Measurements from ENCODE around the gene EXTL2. TPM values are rescaled to one million over a fixed set of nuclear protein-coding genes. Genes with fewer than 3 reads are reported as not detected.
A peak's percentile ranks its signal among the peaks of the same experiment; 100 is the strongest.

The EXTL2 gene
- total and polyA plus RNA-seq, 2 experiments from 2014 or later = 51.9 to 54.6 TPM

- Histone ChIP-seq H3K27me3 (replicated peaks; ENCODE audit: insufficient read depth) (no peaks in the 10 kb centered on the region), H3K9ac (no peak overlapping the region), H3K4me3 (no peak overlapping the region), H3K4me2 (ENCODE audit: unreplicated experiment) (no peak overlapping the region), H3K27ac (no peak overlapping the region), H3K79me2 (ENCODE audit: insufficient read depth) (peaks cover 32% of the 10 kb centered on the region), H3K36me3 (ENCODE audit: low read depth) (peaks cover 48% of the 10 kb centered on the region), H3K9me3 (ENCODE audit: low read depth) (no peaks in the 10 kb centered on the region), H3K9me2 (ENCODE audit: insufficient read depth) (no peaks in the 10 kb centered on the region), H2AFZ (no peak overlapping the region), H3K4me1 (ENCODE audit: insufficient read depth) (peaks cover 13% of the 10 kb centered on the region), H4K20me1 (ENCODE audit: insufficient read depth) (0 out of 2 replicates have a peak, but pooled peaks cover 2% of the 10 kb centered on the region), H3F3A (ENCODE audit: insufficient read depth) (peaks cover 8% of the 10 kb centered on the region)
- no peak for DNase-seq
- no peak for TF ChIP-seq EZH2 (IDR thresholded peaks at IDR 0.05; ENCODE audit: insufficient read depth, poor library complexity, severe bottlenecking)
- no peak for TF ChIP-seq EZH2phosphoT487 (IDR thresholded peaks at IDR 0.05; ENCODE audit: insufficient read depth, low read depth)
- in situ Hi-C loops (cut with MboI) = loop anchor here (5.0 kb wide), 1 partner anchor 362 kb away; no protein-coding TSS in a partner anchor
- WGBS, 2 experiments (ENCODE audit: low coverage in 1 of 2, low lambda C conversion rate in 2 of 2, missing lambda C conversion rate in 2 of 2) = 98 to 99% methylated on average over 2 of the region's 2 CpGs
These were observed 30.3 kb upstream of the EXTL2 start for GRCh38 chr1:100924991-100925390.

GRCh38 chr1:100924212-100924611 lies 29.6 kb upstream of the EXTL2 start:
- no peaks in the 10 kb centered on the region for H3K27me3 ChIP-seq (replicated peaks; ENCODE audit: insufficient read depth)
- H3K9ac ChIP-seq = no peak overlapping the region
- H3K79me2 ChIP-seq (ENCODE audit: insufficient read depth) = peaks cover 28% of the 10 kb centered on the region
- no peaks in the 10 kb centered on the region for H3K9me2 ChIP-seq (ENCODE audit: insufficient read depth)
- no peak overlapping the region for H3K27ac ChIP-seq
- no peaks in the 10 kb centered on the region for H3K9me3 ChIP-seq (ENCODE audit: low read depth)
- peaks cover 46% of the 10 kb centered on the region for H3K36me3 ChIP-seq (ENCODE audit: low read depth)
- TF ChIP-seq EZH2 (IDR thresholded peaks at IDR 0.05; ENCODE audit: insufficient read depth, poor library complexity, severe bottlenecking) (no peak), EZH2phosphoT487 (IDR thresholded peaks at IDR 0.05; ENCODE audit: insufficient read depth, low read depth) (no peak)
- peaks cover 15% of the 10 kb centered on the region for H3F3A ChIP-seq (ENCODE audit: insufficient read depth)
- no peak overlapping the region for H3K4me3 ChIP-seq
- H2AFZ ChIP-seq = no peak overlapping the region
- no peaks in the 10 kb centered on the region for H4K20me1 ChIP-seq (ENCODE audit: insufficient read depth)
- H3K4me1 ChIP-seq (ENCODE audit: insufficient read depth) = peaks cover 13% of the 10 kb centered on the region
- in situ Hi-C loops (cut with MboI) = loop anchor here (5.0 kb wide), 1 partner anchor 363 kb away; no protein-coding TSS in a partner anchor
- peak; percentile 23 for DNase-seq
- no peak overlapping the region for H3K4me2 ChIP-seq (ENCODE audit: unreplicated experiment)

- Histone ChIP-seq H3K4me3 (no peak overlapping the region), H3K4me1 (ENCODE audit: insufficient read depth) (peaks cover 13% of the 10 kb centered on the region), H3K9ac (no peak overlapping the region), H4K20me1 (ENCODE audit: insufficient read depth) (no peaks in the 10 kb centered on the region), H3K9me3 (ENCODE audit: low read depth) (no peaks in the 10 kb centered on the region), H3K27me3 (replicated peaks; ENCODE audit: insufficient read depth) (no peaks in the 10 kb centered on the region), H3K9me2 (ENCODE audit: insufficient read depth) (no peaks in the 10 kb centered on the region), H3K79me2 (ENCODE audit: insufficient read depth) (peaks cover 24% of the 10 kb centered on the region), H2AFZ (no peak overlapping the region), H3F3A (ENCODE audit: insufficient read depth) (peaks cover 27% of the 10 kb centered on the region), H3K27ac (no peak overlapping the region), H3K36me3 (ENCODE audit: low read depth) (peaks cover 59% of the 10 kb centered on the region), H3K4me2 (ENCODE audit: unreplicated experiment) (no peak overlapping the region)
- 34 to 36% methylated on average over 3 of the region's 3 CpGs for WGBS, 2 experiments (ENCODE audit: low coverage in 1 of 2, low lambda C conversion rate in 2 of 2, missing lambda C conversion rate in 2 of 2)
- in situ Hi-C loops (cut with MboI) = loop anchor here (5.0 kb wide), 1 partner anchor 366 kb away; no protein-coding TSS in a partner anchor
- peak; percentile 65 for DNase-seq
- TF ChIP-seq EZH2 (IDR thresholded peaks at IDR 0.05; ENCODE audit: insufficient read depth, poor library complexity, severe bottlenecking) = no peak
- TF ChIP-seq EZH2phosphoT487 (IDR thresholded peaks at IDR 0.05; ENCODE audit: insufficient read depth, low read depth) = no peak
These were observed 26.6 kb upstream of the EXTL2 start for GRCh38 chr1:100921110-100921706.

GRCh38 chr1:100912019-100912418 lies 17.4 kb upstream of the EXTL2 start:
- H3K9ac ChIP-seq = no peak overlapping the region
- no peaks in the 10 kb centered on the region for H3K9me2 ChIP-seq (ENCODE audit: insufficient read depth)
- H3K9me3 ChIP-seq (ENCODE audit: low read depth) = no peaks in the 10 kb centered on the region
- H3K4me1 ChIP-seq (ENCODE audit: insufficient read depth) = no peaks in the 10 kb centered on the region
- peaks cover 13% of the 10 kb centered on the region for H3F3A ChIP-seq (ENCODE audit: insufficient read depth)
- H3K27ac ChIP-seq = no peak overlapping the region
- H3K4me3 ChIP-seq = no peak overlapping the region
- in situ Hi-C loops (cut with MboI) = no loop called here
- no peaks in the 10 kb centered on the region for H4K20me1 ChIP-seq (ENCODE audit: insufficient read depth)
- no peak overlapping the region for H3K4me2 ChIP-seq (ENCODE audit: unreplicated experiment)
- H3K79me2 ChIP-seq (ENCODE audit: insufficient read depth) = peaks cover 30% of the 10 kb centered on the region
- DNase-seq = no peak
- no peak for TF ChIP-seq EZH2 (IDR thresholded peaks at IDR 0.05; ENCODE audit: insufficient read depth, poor library complexity, severe bottlenecking)
- no peak for TF ChIP-seq EZH2phosphoT487 (IDR thresholded peaks at IDR 0.05; ENCODE audit: insufficient read depth, low read depth)
- H3K36me3 ChIP-seq (ENCODE audit: low read depth) = peaks cover 83% of the 10 kb centered on the region
- H3K27me3 ChIP-seq (replicated peaks; ENCODE audit: insufficient read depth) = no peaks in the 10 kb centered on the region
- no peak overlapping the region for H2AFZ ChIP-seq

- in situ Hi-C loops (cut with MboI) = no loop called here
- H3K4me1 ChIP-seq (ENCODE audit: insufficient read depth) = no peaks in the 10 kb centered on the region
- peaks cover 73% of the 10 kb centered on the region for H3K36me3 ChIP-seq (ENCODE audit: low read depth)
These were observed 14.4 kb upstream of the EXTL2 start for GRCh38 chr1:100909018-100909417.

More at GRCh38 chr1:100909018-100909417, 14.4 kb upstream of the EXTL2 start:
- no peak overlapping the region for H3K9ac ChIP-seq
- no peak overlapping the region for H3K4me3 ChIP-seq
- DNase-seq = no peak
- H3K9me2 ChIP-seq (ENCODE audit: insufficient read depth) = no peaks in the 10 kb centered on the region
- H3K79me2 ChIP-seq (ENCODE audit: insufficient read depth) = peaks cover 55% of the 10 kb centered on the region
- no peaks in the 10 kb centered on the region for H4K20me1 ChIP-seq (ENCODE audit: insufficient read depth)
- no peak for TF ChIP-seq EZH2 (IDR thresholded peaks at IDR 0.05; ENCODE audit: insufficient read depth, poor library complexity, severe bottlenecking)
- TF ChIP-seq EZH2phosphoT487 (IDR thresholded peaks at IDR 0.05; ENCODE audit: insufficient read depth, low read depth) = no peak
- peaks cover 9% of the 10 kb centered on the region; the same call in 1 of the 2 replicates for H3F3A ChIP-seq (ENCODE audit: insufficient read depth)
- no peak overlapping the region for H3K27ac ChIP-seq
- H3K4me2 ChIP-seq (ENCODE audit: unreplicated experiment) = no peak overlapping the region
- H3K27me3 ChIP-seq (replicated peaks; ENCODE audit: insufficient read depth) = no peaks in the 10 kb centered on the region
- no peak overlapping the region for H2AFZ ChIP-seq
- H3K9me3 ChIP-seq (ENCODE audit: low read depth) = no peaks in the 10 kb centered on the region
